ENCODE results near the gene GUK1.

DNA sequence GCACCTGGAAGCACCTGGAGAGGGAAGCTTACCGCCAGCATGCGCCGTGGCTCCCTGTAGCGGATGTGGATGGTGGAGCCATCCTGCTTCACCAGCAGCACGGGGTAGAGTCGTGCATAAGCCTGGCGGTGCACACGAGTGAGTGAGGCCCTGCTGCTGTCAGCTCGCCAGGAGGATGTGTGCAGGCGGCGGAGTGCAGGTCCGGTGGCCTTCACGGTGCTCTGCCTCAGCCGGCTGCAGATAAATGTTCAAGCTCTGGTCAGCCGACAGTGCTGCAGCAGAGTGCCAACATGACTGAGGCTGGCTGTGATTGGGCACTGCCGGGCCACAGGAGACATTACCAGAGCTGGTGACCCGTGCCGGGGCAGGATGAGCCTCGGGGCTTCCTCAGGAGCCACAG is 32.4 kb upstream of the GUK1 start:
- TF ChIP-seq, protein P1, sequence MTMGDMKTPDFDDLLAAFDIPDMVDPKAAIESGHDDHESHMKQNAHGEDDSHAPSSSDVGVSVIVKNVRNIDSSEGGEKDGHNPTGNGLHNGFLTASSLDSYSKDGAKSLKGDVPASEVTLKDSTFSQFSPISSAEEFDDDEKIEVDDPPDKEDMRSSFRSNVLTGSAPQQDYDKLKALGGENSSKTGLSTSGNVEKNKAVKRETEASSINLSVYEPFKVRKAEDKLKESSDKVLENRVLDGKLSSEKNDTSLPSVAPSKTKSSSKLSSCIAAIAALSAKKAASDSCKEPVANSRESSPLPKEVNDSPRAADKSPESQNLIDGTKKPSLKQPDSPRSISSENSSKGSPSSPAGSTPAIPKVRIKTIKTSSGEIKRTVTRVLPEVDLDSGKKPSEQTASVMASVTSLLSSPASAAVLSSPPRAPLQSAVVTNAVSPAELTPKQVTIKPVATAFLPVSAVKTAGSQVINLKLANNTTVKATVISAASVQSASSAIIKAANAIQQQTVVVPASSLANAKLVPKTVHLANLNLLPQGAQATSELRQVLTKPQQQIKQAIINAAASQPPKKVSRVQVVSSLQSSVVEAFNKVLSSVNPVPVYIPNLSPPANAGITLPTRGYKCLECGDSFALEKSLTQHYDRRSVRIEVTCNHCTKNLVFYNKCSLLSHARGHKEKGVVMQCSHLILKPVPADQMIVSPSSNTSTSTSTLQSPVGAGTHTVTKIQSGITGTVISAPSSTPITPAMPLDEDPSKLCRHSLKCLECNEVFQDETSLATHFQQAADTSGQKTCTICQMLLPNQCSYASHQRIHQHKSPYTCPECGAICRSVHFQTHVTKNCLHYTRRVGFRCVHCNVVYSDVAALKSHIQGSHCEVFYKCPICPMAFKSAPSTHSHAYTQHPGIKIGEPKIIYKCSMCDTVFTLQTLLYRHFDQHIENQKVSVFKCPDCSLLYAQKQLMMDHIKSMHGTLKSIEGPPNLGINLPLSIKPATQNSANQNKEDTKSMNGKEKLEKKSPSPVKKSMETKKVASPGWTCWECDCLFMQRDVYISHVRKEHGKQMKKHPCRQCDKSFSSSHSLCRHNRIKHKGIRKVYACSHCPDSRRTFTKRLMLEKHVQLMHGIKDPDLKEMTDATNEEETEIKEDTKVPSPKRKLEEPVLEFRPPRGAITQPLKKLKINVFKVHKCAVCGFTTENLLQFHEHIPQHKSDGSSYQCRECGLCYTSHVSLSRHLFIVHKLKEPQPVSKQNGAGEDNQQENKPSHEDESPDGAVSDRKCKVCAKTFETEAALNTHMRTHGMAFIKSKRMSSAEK (CRISPR knock-in tag; IDR thresholded peaks at IDR 0.05; ENCODE audit: borderline replicate concordance) = no peak
- TF ChIP-seq, protein P2, sequence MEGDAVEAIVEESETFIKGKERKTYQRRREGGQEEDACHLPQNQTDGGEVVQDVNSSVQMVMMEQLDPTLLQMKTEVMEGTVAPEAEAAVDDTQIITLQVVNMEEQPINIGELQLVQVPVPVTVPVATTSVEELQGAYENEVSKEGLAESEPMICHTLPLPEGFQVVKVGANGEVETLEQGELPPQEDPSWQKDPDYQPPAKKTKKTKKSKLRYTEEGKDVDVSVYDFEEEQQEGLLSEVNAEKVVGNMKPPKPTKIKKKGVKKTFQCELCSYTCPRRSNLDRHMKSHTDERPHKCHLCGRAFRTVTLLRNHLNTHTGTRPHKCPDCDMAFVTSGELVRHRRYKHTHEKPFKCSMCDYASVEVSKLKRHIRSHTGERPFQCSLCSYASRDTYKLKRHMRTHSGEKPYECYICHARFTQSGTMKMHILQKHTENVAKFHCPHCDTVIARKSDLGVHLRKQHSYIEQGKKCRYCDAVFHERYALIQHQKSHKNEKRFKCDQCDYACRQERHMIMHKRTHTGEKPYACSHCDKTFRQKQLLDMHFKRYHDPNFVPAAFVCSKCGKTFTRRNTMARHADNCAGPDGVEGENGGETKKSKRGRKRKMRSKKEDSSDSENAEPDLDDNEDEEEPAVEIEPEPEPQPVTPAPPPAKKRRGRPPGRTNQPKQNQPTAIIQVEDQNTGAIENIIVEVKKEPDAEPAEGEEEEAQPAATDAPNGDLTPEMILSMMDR (IDR thresholded peaks at IDR 0.05) = no peak
